HG02885 (cell line): ENCODE results near the gene NKD2.

ENCODE experiments used
- ATAC-seq: cut with Tn5 transposase; IDR thresholded peaks from one replicate; pipeline ENCODE4 v1.9.1; 2021; ENCODE audit warnings: mild to moderate bottlenecking; ENCODE audit not compliant: unreplicated experiment, poor library complexity

Gene NKD2

GRCh38 chr5:1066676-1067075 lies 58.1 kb downstream of the NKD2 start:
- no peak for ATAC-seq

- no peak for ATAC-seq
These were observed 58.8 kb downstream of the NKD2 start for GRCh38 chr5:1067141-1068121.

GRCh38 chr5:1068204-1068894 lies 59.7 kb downstream of the NKD2 start:
- ATAC-seq = no peak

GRCh38 chr5:1068895-1069719 lies 60.5 kb downstream of the NKD2 start:
- no peak for ATAC-seq

- ATAC-seq = no peak
These were observed 61.1 kb downstream of the NKD2 start for GRCh38 chr5:1069720-1070088.

- ATAC-seq = no peak
These were observed 64.9 kb downstream of the NKD2 start for GRCh38 chr5:1073239-1074102.

GRCh38 chr5:1074226-1074625 lies 65.6 kb downstream of the NKD2 start:
- ATAC-seq = no peak

- no peak for ATAC-seq
These were observed 66.4 kb downstream of the NKD2 start for GRCh38 chr5:1074816-1075554.

- ATAC-seq = no peak
These were observed 66.9 kb downstream of the NKD2 start for GRCh38 chr5:1075555-1075881.

- no peak for ATAC-seq
These were observed 67.3 kb downstream of the NKD2 start for GRCh38 chr5:1075931-1076330.

GRCh38 chr5:1076406-1076805 lies 67.8 kb downstream of the NKD2 start:
- ATAC-seq = no peak

GRCh38 chr5:1077026-1077425 lies 68.4 kb downstream of the NKD2 start:
- ATAC-seq = no peak

- no peak for ATAC-seq
These were observed 69.0 kb downstream of the NKD2 start for GRCh38 chr5:1077491-1078020.

GRCh38 chr5:1078206-1078605 lies 69.6 kb downstream of the NKD2 start:
- ATAC-seq = no peak

- ATAC-seq = no peak
These were observed 70.2 kb downstream of the NKD2 start for GRCh38 chr5:1078851-1079250.

GRCh38 chr5:1079486-1079885 lies 70.9 kb downstream of the NKD2 start:
- ATAC-seq = no peak

- ATAC-seq = no peak
These were observed 71.4 kb downstream of the NKD2 start for GRCh38 chr5:1079961-1080360.

GRCh38 chr5:1080432-1080831 lies 71.8 kb downstream of the NKD2 start:
- ATAC-seq = no peak

GRCh38 chr5:1081519-1081918 lies 72.9 kb downstream of the NKD2 start:
- ATAC-seq = no peak
